Neural cell (in vitro differentiated cells): ENCODE results near the gene LHFPL2. TPM values are rescaled to one million over a fixed set of nuclear protein-coding genes. Genes with fewer than 3 reads are reported as not detected.

ENCODE experiments used
- H2AFZ ChIP-seq: fragments of 200-600, 300-800 bp; sonication (generic), shearing (Covaris generic); 2 replicates; pipeline ENCODE4 v1.6.0; 2014; ENCODE audit warnings: low read depth, mild to moderate bottlenecking, antibody characterized with exemption, low read length, moderate library complexity
- H3F3A ChIP-seq: fragments of 200-600 bp; shearing (Covaris generic); 2 replicates; pipeline ENCODE4 v1.6.1; 2016; ENCODE audit warnings: mild to moderate bottlenecking, moderate library complexity, mixed read lengths, antibody characterized with exemption, low read length; ENCODE audit not compliant: insufficient read depth, poor library complexity, severe bottlenecking
- H3K27ac ChIP-seq: fragments of 200-600, 300-800 bp; sonication (generic), shearing (Covaris generic); 2 replicates; pipeline ENCODE4 v1.5.1; 2014; ENCODE audit warnings: mild to moderate bottlenecking, low read length, moderate library complexity
- H3K27me3 ChIP-seq: fragments of 300-800, 200-600 bp; sonication (generic), shearing (Covaris generic); 2 replicates; pipeline ENCODE4 v1.6.0; 2014; ENCODE audit warnings: mild to moderate bottlenecking, low read depth, low read length, moderate library complexity; ENCODE audit not compliant: insufficient read depth
- H3K36me3 ChIP-seq: fragments of 300-800, 200-600 bp; sonication (generic), shearing (Covaris generic); 2 replicates; pipeline ENCODE4 v1.5.1; 2014; ENCODE audit warnings: mild to moderate bottlenecking, antibody characterized with exemption, low read length, moderate library complexity; ENCODE audit not compliant: insufficient read depth
- H3K4me2 ChIP-seq: fragments of 300-800, 200-600 bp; sonication (generic), shearing (Covaris generic); 2 replicates; pipeline ENCODE4 v1.6.0; 2014; ENCODE audit warnings: mild to moderate bottlenecking, low read length
- H3K4me3 ChIP-seq: fragments of 300-800, 200-600 bp; sonication (generic), shearing (Covaris generic); 2 replicates; pipeline ENCODE4 v1.5.1; 2014; ENCODE audit warnings: mild to moderate bottlenecking, low read length, moderate library complexity
- H3K79me2 ChIP-seq: fragments of 200-600 bp; shearing (Covaris generic); replicated peaks from 2 replicates; pipeline ENCODE4 v1.6.0; 2014; ENCODE audit warnings: mild to moderate bottlenecking, low read length, moderate library complexity; ENCODE audit not compliant: insufficient read depth
- H3K9ac ChIP-seq: fragments of 300-800, 200-600 bp; sonication (generic), shearing (Covaris generic); 2 replicates; pipeline ENCODE4 v1.6.1; 2016; ENCODE audit warnings: mild to moderate bottlenecking, low read length, mixed read lengths
- H3K9me2 ChIP-seq: fragments of 200-600 bp; shearing (Covaris generic); 2 replicates; pipeline ENCODE4 v1.6.1; 2016; ENCODE audit warnings: mild to moderate bottlenecking, low read length, mixed read lengths; ENCODE audit not compliant: insufficient read depth
- H3K9me3 ChIP-seq: fragments of 200-600, 300-800 bp; sonication (generic), shearing (Covaris generic); 2 replicates; pipeline ENCODE4 v1.6.1; 2016; ENCODE audit warnings: mild to moderate bottlenecking, mixed run types, low read length, moderate library complexity, mixed read lengths
- H4K20me1 ChIP-seq: fragments of 200-600 bp; shearing (Covaris generic); 2 replicates; pipeline ENCODE4 v1.6.1; 2016; ENCODE audit warnings: mild to moderate bottlenecking, mixed run types; ENCODE audit not compliant: insufficient read depth
- EP300 ChIP-seq: fragments of 450-650 bp; conservative IDR thresholded peaks from 2 replicates; pipeline ENCODE4 v1.6.1; 2014; ENCODE audit warnings: antibody characterized with exemption, mild to moderate bottlenecking, moderate library complexity; ENCODE audit not compliant: poor library complexity, severe bottlenecking
- EZH2 ChIP-seq: fragments of 200-600, 300-800 bp; shearing (Covaris generic), sonication (generic); IDR thresholded peaks from 2 replicates; pipeline ENCODE4 v1.6.1; 2014; ENCODE audit warnings: antibody characterized with exemption, low read length, borderline replicate concordance, mild to moderate bottlenecking; ENCODE audit not compliant: insufficient read depth, poor library complexity, severe bottlenecking
- MXI1 ChIP-seq: fragments of 450-650 bp; conservative IDR thresholded peaks from 2 replicates; pipeline ENCODE4 v1.6.1; 2014; ENCODE audit warnings: antibody characterized with exemption, mild to moderate bottlenecking; ENCODE audit not compliant: poor library complexity, severe bottlenecking
- POLR2AphosphoS5 ChIP-seq: IDR thresholded peaks from 2 replicates; pipeline ENCODE4 v1.6.1; 2012
- RAD21 ChIP-seq: fragments of 450-650 bp; conservative IDR thresholded peaks from 2 replicates; pipeline ENCODE4 v1.6.1; 2014; ENCODE audit warnings: antibody characterized with exemption, mild to moderate bottlenecking, moderate library complexity
- SMC3 ChIP-seq: fragments of 450-650 bp; conservative IDR thresholded peaks from 2 replicates; pipeline ENCODE4 v1.6.1; 2014; ENCODE audit warnings: antibody characterized with exemption, mild to moderate bottlenecking, moderate library complexity; ENCODE audit not compliant: poor library complexity
- TAF1 ChIP-seq: IDR thresholded peaks from 2 replicates; pipeline ENCODE4 v1.6.1; 2012; ENCODE audit warnings: low read depth
- polyA plus RNA-seq: library from polyadenylated mRNA; depleted of rRNA; stranded (reverse); fragments of >200 nt; gene quantifications from 2 replicates; pipeline ENCODE4 v1.2.3, GENCODE V29; 2014
- TF ChIP-seq, protein P1 (sequence below): IDR thresholded peaks from 2 replicates; pipeline ENCODE4 v1.6.1; 2012; ENCODE audit warnings: borderline replicate concordance
- TF ChIP-seq, protein P2 (sequence below): fragments of 450-650 bp; IDR thresholded peaks from 2 replicates; pipeline ENCODE4 v1.5.1; 2014; ENCODE audit warnings: antibody characterized with exemption, mild to moderate bottlenecking, moderate library complexity; ENCODE audit not compliant: poor library complexity, severe bottlenecking

LHFPL2 gene
- polyA plus RNA-seq, 1 donor from 2014 or later = 1.6 TPM

GRCh38 chr5:78547183-78547582 lies 101.4 kb downstream of the LHFPL2 start:
- Histone ChIP-seq H3K27ac (no peak overlapping the region), H3K4me3 (no peak overlapping the region), H3K27me3 (no peaks in the 10 kb centered on the region), H3K36me3 (no peaks in the 10 kb centered on the region), H3K9me3 (no peaks in the 10 kb centered on the region), H3K79me2 (no peaks in the 10 kb centered on the region), H3F3A (no peaks in the 10 kb centered on the region), H3K9me2 (no peaks in the 10 kb centered on the region), H4K20me1 (no peaks in the 10 kb centered on the region), H3K4me2 (no peak overlapping the region), H3K9ac (no peak overlapping the region), H2AFZ (no peak overlapping the region)
- TF ChIP-seq MXI1 (no peak), EP300 (no peak), EZH2 (no peak), RAD21 (no peak), SMC3 (no peak), POLR2AphosphoS5 (no peak), TAF1 (no peak)
- TF ChIP-seq, protein P1, sequence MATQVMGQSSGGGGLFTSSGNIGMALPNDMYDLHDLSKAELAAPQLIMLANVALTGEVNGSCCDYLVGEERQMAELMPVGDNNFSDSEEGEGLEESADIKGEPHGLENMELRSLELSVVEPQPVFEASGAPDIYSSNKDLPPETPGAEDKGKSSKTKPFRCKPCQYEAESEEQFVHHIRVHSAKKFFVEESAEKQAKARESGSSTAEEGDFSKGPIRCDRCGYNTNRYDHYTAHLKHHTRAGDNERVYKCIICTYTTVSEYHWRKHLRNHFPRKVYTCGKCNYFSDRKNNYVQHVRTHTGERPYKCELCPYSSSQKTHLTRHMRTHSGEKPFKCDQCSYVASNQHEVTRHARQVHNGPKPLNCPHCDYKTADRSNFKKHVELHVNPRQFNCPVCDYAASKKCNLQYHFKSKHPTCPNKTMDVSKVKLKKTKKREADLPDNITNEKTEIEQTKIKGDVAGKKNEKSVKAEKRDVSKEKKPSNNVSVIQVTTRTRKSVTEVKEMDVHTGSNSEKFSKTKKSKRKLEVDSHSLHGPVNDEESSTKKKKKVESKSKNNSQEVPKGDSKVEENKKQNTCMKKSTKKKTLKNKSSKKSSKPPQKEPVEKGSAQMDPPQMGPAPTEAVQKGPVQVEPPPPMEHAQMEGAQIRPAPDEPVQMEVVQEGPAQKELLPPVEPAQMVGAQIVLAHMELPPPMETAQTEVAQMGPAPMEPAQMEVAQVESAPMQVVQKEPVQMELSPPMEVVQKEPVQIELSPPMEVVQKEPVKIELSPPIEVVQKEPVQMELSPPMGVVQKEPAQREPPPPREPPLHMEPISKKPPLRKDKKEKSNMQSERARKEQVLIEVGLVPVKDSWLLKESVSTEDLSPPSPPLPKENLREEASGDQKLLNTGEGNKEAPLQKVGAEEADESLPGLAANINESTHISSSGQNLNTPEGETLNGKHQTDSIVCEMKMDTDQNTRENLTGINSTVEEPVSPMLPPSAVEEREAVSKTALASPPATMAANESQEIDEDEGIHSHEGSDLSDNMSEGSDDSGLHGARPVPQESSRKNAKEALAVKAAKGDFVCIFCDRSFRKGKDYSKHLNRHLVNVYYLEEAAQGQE = no peak
- TF ChIP-seq, protein P2, sequence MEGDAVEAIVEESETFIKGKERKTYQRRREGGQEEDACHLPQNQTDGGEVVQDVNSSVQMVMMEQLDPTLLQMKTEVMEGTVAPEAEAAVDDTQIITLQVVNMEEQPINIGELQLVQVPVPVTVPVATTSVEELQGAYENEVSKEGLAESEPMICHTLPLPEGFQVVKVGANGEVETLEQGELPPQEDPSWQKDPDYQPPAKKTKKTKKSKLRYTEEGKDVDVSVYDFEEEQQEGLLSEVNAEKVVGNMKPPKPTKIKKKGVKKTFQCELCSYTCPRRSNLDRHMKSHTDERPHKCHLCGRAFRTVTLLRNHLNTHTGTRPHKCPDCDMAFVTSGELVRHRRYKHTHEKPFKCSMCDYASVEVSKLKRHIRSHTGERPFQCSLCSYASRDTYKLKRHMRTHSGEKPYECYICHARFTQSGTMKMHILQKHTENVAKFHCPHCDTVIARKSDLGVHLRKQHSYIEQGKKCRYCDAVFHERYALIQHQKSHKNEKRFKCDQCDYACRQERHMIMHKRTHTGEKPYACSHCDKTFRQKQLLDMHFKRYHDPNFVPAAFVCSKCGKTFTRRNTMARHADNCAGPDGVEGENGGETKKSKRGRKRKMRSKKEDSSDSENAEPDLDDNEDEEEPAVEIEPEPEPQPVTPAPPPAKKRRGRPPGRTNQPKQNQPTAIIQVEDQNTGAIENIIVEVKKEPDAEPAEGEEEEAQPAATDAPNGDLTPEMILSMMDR = no peak

DNA sequence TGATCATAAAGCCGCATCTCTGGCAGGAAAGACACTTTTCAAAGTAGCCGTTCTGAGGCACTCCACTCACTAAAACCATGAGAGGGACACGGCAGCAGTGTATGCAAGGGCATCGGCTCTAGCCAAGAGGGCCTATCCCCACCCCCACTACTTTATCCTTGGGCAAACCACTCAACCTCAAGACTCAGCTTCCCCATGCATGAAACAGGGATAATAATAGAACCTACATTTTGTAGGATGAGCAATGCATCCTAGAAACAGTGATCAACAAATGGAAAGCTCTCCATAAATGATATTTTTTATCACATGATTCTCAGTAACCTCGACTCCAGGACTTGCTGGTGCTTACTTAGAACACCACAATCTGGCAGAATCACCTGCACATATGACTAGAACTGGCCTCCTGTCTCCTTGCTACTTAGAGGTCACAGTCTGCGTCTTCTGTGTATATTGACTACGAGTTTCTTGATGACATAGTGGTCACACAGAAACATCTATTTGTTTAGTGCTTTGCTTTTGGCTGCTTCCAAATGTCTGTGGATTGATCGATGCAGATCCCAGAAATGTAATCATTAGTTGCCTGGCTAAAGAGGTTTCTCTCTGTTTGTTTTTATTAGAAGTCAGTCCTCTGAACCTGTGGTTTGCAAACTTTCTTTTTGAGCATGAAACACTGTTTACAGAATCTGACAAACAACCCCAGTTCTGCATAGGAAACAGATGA lies 102.1 kb downstream of the LHFPL2 start:
- TF ChIP-seq MXI1 (no peak), EP300 (no peak), EZH2 (no peak), POLR2AphosphoS5 (no peak), RAD21 (no peak)
- TF ChIP-seq, protein P1 = no peak
- TF ChIP-seq, protein P2 = no peak
- Histone ChIP-seq H3K27me3 (no peaks in the 10 kb centered on the region), H3K4me3 (no peak overlapping the region), H3K79me2 (no peaks in the 10 kb centered on the region), H4K20me1 (no peaks in the 10 kb centered on the region), H3K36me3 (no peaks in the 10 kb centered on the region), H3K4me2 (no peak overlapping the region), H3K27ac (no peak overlapping the region), H3K9ac (no peak overlapping the region), H3K9me3 (no peaks in the 10 kb centered on the region), H3K9me2 (no peaks in the 10 kb centered on the region), H2AFZ (no peak overlapping the region), H3F3A (no peaks in the 10 kb centered on the region)
